ENCODE data around the gene EFCAB8.

Gene EFCAB8

DNA sequence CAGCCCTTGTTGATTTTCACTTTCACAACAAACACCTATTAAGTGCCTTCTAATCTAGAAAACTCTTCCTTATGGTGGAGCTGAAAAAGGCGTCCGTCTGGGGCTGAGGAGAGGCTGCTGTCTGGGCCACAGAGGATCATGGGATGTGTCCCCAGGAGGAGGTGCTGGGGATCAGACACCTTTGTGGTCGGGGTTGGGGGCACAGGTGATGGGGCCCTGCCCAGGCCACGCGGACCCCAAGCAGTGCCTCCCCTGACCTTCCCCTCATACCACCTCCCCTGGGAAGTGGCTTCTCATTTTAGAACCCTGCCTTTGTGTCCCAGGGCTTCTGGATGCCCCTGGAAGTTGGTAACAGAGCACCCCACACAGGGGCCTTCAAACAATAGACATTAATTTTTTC, 104.5 kb downstream of the EFCAB8 start:
- Histone ChIP-seq H4K20me1 (ENCODE audit: insufficient read depth, low read length) (no peaks in the 10 kb centered on the region), H3K4me3 (ENCODE audit: low read length) (no peak overlapping the region), H3K9ac (ENCODE audit: low read length) (no peak overlapping the region), H3K4me2 (ENCODE audit: low read depth, low read length) (no peak overlapping the region), H3K27ac (ENCODE audit: low read length) (no peak overlapping the region), H2AFZ (ENCODE audit: low read length) (no peak overlapping the region), H3K9me3 (replicated peaks; ENCODE audit: insufficient read depth, low read length) (no peaks in the 10 kb centered on the region), H3K4me1 (ENCODE audit: low read length) (no peaks in the 10 kb centered on the region), H3K79me2 (ENCODE audit: low read length) (no peaks in the 10 kb centered on the region), H3K9me2 (replicated peaks; ENCODE audit: insufficient read depth, low read length) (no peaks in the 10 kb centered on the region), H3K27me3 (replicated peaks; ENCODE audit: insufficient read depth, low read length) (0 out of 2 replicates have a peak, but pooled peaks cover 5% of the 10 kb centered on the region), H3F3A (ENCODE audit: insufficient read depth, low read length) (no peaks in the 10 kb centered on the region), H3K36me3 (replicated peaks; ENCODE audit: insufficient read depth, low read length) (no peaks in the 10 kb centered on the region)
- TF ChIP-seq EZH2phosphoT487 (IDR thresholded peaks at IDR 0.05; ENCODE audit: low read length) (no peak), EZH2 (optimal IDR thresholded peaks at IDR 0.05; ENCODE audit: low read depth, low read length) (no peak)
- TF ChIP-seq, protein P1, sequence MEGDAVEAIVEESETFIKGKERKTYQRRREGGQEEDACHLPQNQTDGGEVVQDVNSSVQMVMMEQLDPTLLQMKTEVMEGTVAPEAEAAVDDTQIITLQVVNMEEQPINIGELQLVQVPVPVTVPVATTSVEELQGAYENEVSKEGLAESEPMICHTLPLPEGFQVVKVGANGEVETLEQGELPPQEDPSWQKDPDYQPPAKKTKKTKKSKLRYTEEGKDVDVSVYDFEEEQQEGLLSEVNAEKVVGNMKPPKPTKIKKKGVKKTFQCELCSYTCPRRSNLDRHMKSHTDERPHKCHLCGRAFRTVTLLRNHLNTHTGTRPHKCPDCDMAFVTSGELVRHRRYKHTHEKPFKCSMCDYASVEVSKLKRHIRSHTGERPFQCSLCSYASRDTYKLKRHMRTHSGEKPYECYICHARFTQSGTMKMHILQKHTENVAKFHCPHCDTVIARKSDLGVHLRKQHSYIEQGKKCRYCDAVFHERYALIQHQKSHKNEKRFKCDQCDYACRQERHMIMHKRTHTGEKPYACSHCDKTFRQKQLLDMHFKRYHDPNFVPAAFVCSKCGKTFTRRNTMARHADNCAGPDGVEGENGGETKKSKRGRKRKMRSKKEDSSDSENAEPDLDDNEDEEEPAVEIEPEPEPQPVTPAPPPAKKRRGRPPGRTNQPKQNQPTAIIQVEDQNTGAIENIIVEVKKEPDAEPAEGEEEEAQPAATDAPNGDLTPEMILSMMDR (IDR thresholded peaks at IDR 0.05; ENCODE audit: low read length) = no peak
- DNase-seq = no peak

DNA sequence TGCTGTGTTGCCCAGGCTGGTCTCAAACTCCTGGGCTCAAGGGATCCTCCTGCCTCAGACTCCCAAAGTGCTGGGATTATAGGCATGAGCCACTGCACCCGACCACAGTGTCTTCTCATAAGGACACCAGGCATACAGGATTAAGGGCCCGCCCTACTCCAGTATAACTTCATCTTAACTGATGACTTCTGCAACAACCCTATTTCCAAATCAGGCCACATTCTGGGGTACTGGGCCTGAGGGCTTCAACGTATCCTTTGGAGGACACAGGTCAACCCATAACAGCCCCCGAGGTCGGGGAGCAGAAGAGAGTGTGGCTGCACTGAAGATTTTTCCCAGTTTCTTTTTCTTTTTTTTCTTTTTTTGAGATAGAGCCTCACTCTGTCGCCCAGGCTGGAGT, 105.9 kb downstream of the EFCAB8 start:
- H3K9me3 ChIP-seq (replicated peaks; ENCODE audit: insufficient read depth, low read length) = no peaks in the 10 kb centered on the region
- H3K4me1 ChIP-seq (ENCODE audit: low read length) = no peaks in the 10 kb centered on the region
- no peaks in the 10 kb centered on the region for H3K79me2 ChIP-seq (ENCODE audit: low read length)
- no peak for DNase-seq
- H3K4me3 ChIP-seq (ENCODE audit: low read length) = no peak overlapping the region
- no peak overlapping the region for H3K27ac ChIP-seq (ENCODE audit: low read length)
- H3K4me2 ChIP-seq (ENCODE audit: low read depth, low read length) = no peak overlapping the region
- H3K9me2 ChIP-seq (replicated peaks; ENCODE audit: insufficient read depth, low read length) = no peaks in the 10 kb centered on the region
- no peak overlapping the region for H2AFZ ChIP-seq (ENCODE audit: low read length)
- H4K20me1 ChIP-seq (ENCODE audit: insufficient read depth, low read length) = no peaks in the 10 kb centered on the region
- 0 out of 2 replicates have a peak, but pooled peaks cover 5% of the 10 kb centered on the region for H3K27me3 ChIP-seq (replicated peaks; ENCODE audit: insufficient read depth, low read length)
- H3K9ac ChIP-seq (ENCODE audit: low read length) = no peak overlapping the region
- TF ChIP-seq EZH2phosphoT487 (IDR thresholded peaks at IDR 0.05; ENCODE audit: low read length) = no peak
- TF ChIP-seq EZH2 (optimal IDR thresholded peaks at IDR 0.05; ENCODE audit: low read depth, low read length) = no peak
- TF ChIP-seq, protein P1 (IDR thresholded peaks at IDR 0.05; ENCODE audit: low read length) = no peak
- no peaks in the 10 kb centered on the region for H3F3A ChIP-seq (ENCODE audit: insufficient read depth, low read length)
- no peaks in the 10 kb centered on the region for H3K36me3 ChIP-seq (replicated peaks; ENCODE audit: insufficient read depth, low read length)

DNA sequence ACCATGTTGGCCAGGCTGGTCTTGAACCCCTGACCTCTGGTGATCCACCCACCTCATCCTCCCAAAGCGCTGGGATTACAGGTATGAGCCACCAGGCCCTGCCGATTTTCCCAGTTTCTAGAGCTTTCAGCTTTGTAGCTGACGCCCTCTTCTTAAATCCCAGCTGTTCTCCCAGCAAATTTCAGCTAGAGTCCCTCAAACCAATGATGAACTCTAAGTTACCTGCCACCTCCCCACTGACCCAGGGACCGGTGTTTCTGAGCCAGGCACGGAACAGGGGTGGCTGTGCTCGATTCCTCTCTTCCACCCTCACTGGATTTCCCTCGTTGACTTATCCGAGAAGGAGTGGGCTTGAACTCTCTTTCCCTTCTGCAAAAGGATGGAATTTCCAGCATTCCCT, 106.4 kb downstream of the EFCAB8 start:
- H3K79me2 ChIP-seq (ENCODE audit: low read length) = no peaks in the 10 kb centered on the region
- H3K9me2 ChIP-seq (replicated peaks; ENCODE audit: insufficient read depth, low read length) = no peaks in the 10 kb centered on the region
- H3K36me3 ChIP-seq (replicated peaks; ENCODE audit: insufficient read depth, low read length) = no peaks in the 10 kb centered on the region
- H3K9ac ChIP-seq (ENCODE audit: low read length) = no peak overlapping the region
- H3K9me3 ChIP-seq (replicated peaks; ENCODE audit: insufficient read depth, low read length) = no peaks in the 10 kb centered on the region
- no peak overlapping the region for H3K4me2 ChIP-seq (ENCODE audit: low read depth, low read length)
- no peaks in the 10 kb centered on the region for H3K4me1 ChIP-seq (ENCODE audit: low read length)
- no peak overlapping the region for H3K27ac ChIP-seq (ENCODE audit: low read length)
- H4K20me1 ChIP-seq (ENCODE audit: insufficient read depth, low read length) = no peaks in the 10 kb centered on the region
- no peak overlapping the region for H3K4me3 ChIP-seq (ENCODE audit: low read length)
- H3F3A ChIP-seq (ENCODE audit: insufficient read depth, low read length) = no peaks in the 10 kb centered on the region
- no peak overlapping the region for H2AFZ ChIP-seq (ENCODE audit: low read length)
- no peak for DNase-seq
- H3K27me3 ChIP-seq (replicated peaks; ENCODE audit: insufficient read depth, low read length) = 0 out of 2 replicates have a peak, but pooled peaks cover 5% of the 10 kb centered on the region
- TF ChIP-seq, protein P1 (IDR thresholded peaks at IDR 0.05; ENCODE audit: low read length) = no peak
- no peak for TF ChIP-seq EZH2phosphoT487 (IDR thresholded peaks at IDR 0.05; ENCODE audit: low read length)
- TF ChIP-seq EZH2 (optimal IDR thresholded peaks at IDR 0.05; ENCODE audit: low read depth, low read length) = no peak
